K562 (cell line): ENCODE measurements around the gene SCYL3. TPM values are rescaled to one million over a fixed set of nuclear protein-coding genes. Genes with fewer than 3 reads are reported as not detected.

Source experiments
- BRF1 ChIP-seq: IDR thresholded peaks from 3 replicates; pipeline ENCODE4 v1.6.1; 2011; ENCODE audit warnings: borderline replicate concordance, mild to moderate bottlenecking; ENCODE audit not compliant: insufficient read length; ENCODE audit errors: extremely low read depth
- CBX5 ChIP-seq: IDR thresholded peaks from 2 replicates; pipeline ENCODE4 v1.6.1; 2014; ENCODE audit warnings: low read depth, borderline replicate concordance
- FOXK2 ChIP-seq, 2 experiments: fragments of 450-650 bp; IDR thresholded peaks in 1 of 2; conservative IDR thresholded peaks in 1 of 2; 2 replicates each; pipeline ENCODE4 v1.6.1; 2016; ENCODE audit warnings: low read depth in 2 of 2, mild to moderate bottlenecking in 1 of 2
- KAT8 ChIP-seq: fragments of 450-650 bp; IDR thresholded peaks from 2 replicates; pipeline ENCODE4 v1.6.1; 2016; ENCODE audit warnings: low read depth, mild to moderate bottlenecking
- MECOM ChIP-seq: fragments of 250-450 bp; sonication (Bioruptor Pico); IDR thresholded peaks from 2 replicates; pipeline ENCODE4 v1.8.0; 2022; ENCODE audit warnings: inconsistent platforms
- TAL1 ChIP-seq: fragments of 450-650 bp; IDR thresholded peaks from 2 replicates; pipeline ENCODE4 v1.6.1; 2016; ENCODE audit warnings: mild to moderate bottlenecking
- ZNF217 ChIP-seq: sonication (generic); formaldehyde crosslinking; IDR thresholded peaks from 2 replicates; pipeline ENCODE4 v1.8.0; 2022; ENCODE audit warnings: mild to moderate bottlenecking, missing genetic modification reagents
- ZNF766 ChIP-seq: fragments of 200-800 bp; sonication (Bioruptor generic); conservative IDR thresholded peaks from 2 replicates; pipeline ENCODE4 v1.6.1; 2016; ENCODE audit warnings: missing genetic modification characterization, missing compliant biosample characterization
- polyA plus RNA-seq, 8 experiments: library from polyadenylated mRNA; depleted of rRNA in 4 of 8; stranded (reverse) in 5 of 8; unstranded in 3 of 8; fragments of >200 nt; fragmentation: Nextera tagmentation in 2 of 8; fragmentation: Illumina TruSeq in 1 of 8; extraction: Ambion mirVana in 2 of 8; extraction: Trizol in 1 of 8; gene quantifications; 2 replicates each; pipeline versions ENCODE4 v1.2.1 to v1.2.3, GENCODE V29; 2011 to 2014; ENCODE audit warnings: inconsistent platforms in 1 of 8, missing spikeins in 1 of 8
- total RNA-seq, 7 experiments: library from RNA; depleted of rRNA in 6 of 7; stranded (reverse); fragments of >200 nt in 6 of 7; fragmentation: Illumina TruSeq in 2 of 7; extraction: Trizol in 2 of 7; gene quantifications; 2 replicates each; pipeline versions ENCODE4 v1.2.1 to v1.2.3, GENCODE V29; 2011 to 2021; ENCODE audit warnings: low replicate concordance in 1 of 7
- TF ChIP-seq, protein P1 (sequence below): fragments of 250-450 bp; sonication (Bioruptor Pico); IDR thresholded peaks from 2 replicates; pipeline ENCODE4 v1.8.0; 2021; ENCODE audit warnings: moderate library complexity, mild to moderate bottlenecking, inconsistent platforms
- TF ChIP-seq, protein P2 (sequence below), 2 experiments: fragments of 450-650 bp; formaldehyde crosslinking in 1 of 2; IDR thresholded peaks; 2 replicates each; pipeline versions ENCODE4 v1.4.0 to v1.6.1; 2014 to 2020; ENCODE audit warnings: mild to moderate bottlenecking in 2 of 2, borderline replicate concordance in 1 of 2, low read depth in 1 of 2
- TF ChIP-seq, protein P3 (sequence below): fragments of 250-450 bp; sonication (Bioruptor Pico); IDR thresholded peaks from 2 replicates; pipeline ENCODE4 v1.4.0; 2020; ENCODE audit warnings: mild to moderate bottlenecking, moderate library complexity, borderline replicate concordance

Gene SCYL3
- total and polyA plus RNA-seq, 9 of the 15 experiments (the other 6 are each of a cell fraction or from before 2014, with no cell fraction given) = 3.6 to 11.4 (median 7.1) TPM

DNA sequence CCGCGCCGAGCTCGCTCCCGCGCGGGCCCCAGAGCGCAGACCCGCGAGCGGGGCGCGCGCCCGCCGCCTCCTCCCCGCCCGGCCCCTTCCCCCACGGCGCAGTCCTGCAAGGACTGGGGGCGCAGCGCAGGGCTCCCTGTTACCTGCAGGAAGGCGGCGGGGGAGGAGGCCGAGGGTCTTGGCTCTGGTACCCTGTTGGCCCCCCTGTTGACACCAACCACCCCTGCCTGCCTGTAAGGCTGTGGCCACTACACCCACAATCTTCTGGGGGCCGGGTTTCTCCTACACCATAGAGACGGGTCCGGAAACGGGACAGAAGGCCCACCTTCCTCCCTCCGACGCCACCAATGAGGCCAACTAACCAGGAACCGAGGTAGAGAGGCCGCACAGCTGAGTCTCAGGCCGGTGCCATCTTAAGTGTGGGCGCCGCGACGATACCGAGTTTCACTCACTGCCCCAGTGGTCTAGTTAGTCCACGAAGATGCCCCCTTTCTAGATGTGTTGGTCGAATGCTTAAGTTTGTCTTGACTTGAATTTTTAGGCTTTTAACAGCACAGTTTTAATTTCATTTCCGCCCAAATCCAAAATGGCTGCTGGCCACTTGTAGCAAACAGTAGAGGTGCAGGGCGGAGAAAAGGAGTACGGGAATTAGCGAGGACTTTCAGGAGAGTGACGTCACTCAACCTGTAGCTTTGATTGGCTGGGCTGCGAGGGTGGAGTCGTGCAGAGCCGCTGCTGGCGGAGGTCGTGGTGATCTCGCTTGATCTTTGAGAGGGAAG, at the start of gene SCYL3 (continued):
- TF ChIP-seq, protein P1, sequence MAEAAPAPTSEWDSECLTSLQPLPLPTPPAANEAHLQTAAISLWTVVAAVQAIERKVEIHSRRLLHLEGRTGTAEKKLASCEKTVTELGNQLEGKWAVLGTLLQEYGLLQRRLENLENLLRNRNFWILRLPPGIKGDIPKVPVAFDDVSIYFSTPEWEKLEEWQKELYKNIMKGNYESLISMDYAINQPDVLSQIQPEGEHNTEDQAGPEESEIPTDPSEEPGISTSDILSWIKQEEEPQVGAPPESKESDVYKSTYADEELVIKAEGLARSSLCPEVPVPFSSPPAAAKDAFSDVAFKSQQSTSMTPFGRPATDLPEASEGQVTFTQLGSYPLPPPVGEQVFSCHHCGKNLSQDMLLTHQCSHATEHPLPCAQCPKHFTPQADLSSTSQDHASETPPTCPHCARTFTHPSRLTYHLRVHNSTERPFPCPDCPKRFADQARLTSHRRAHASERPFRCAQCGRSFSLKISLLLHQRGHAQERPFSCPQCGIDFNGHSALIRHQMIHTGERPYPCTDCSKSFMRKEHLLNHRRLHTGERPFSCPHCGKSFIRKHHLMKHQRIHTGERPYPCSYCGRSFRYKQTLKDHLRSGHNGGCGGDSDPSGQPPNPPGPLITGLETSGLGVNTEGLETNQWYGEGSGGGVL (CRISPR knock-in tag) = no peak
- TF ChIP-seq TAL1 = no peak
- TF ChIP-seq KAT8 = peak; percentile 80; the same call in 1 of the 2 replicates
- peak; percentile 97 for TF ChIP-seq ZNF766
- TF ChIP-seq MECOM (CRISPR knock-in tag) = no peak
- TF ChIP-seq BRF1 = no peak
- TF ChIP-seq FOXK2 (conservative IDR thresholded peaks at IDR 0.05 in 1 of 2, IDR thresholded peaks at IDR 0.05 in 1 of 2; ENCODE audit: low read depth in 2 of 2) = peak; percentile 82 to 88
- TF ChIP-seq, protein P2, sequence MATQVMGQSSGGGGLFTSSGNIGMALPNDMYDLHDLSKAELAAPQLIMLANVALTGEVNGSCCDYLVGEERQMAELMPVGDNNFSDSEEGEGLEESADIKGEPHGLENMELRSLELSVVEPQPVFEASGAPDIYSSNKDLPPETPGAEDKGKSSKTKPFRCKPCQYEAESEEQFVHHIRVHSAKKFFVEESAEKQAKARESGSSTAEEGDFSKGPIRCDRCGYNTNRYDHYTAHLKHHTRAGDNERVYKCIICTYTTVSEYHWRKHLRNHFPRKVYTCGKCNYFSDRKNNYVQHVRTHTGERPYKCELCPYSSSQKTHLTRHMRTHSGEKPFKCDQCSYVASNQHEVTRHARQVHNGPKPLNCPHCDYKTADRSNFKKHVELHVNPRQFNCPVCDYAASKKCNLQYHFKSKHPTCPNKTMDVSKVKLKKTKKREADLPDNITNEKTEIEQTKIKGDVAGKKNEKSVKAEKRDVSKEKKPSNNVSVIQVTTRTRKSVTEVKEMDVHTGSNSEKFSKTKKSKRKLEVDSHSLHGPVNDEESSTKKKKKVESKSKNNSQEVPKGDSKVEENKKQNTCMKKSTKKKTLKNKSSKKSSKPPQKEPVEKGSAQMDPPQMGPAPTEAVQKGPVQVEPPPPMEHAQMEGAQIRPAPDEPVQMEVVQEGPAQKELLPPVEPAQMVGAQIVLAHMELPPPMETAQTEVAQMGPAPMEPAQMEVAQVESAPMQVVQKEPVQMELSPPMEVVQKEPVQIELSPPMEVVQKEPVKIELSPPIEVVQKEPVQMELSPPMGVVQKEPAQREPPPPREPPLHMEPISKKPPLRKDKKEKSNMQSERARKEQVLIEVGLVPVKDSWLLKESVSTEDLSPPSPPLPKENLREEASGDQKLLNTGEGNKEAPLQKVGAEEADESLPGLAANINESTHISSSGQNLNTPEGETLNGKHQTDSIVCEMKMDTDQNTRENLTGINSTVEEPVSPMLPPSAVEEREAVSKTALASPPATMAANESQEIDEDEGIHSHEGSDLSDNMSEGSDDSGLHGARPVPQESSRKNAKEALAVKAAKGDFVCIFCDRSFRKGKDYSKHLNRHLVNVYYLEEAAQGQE (IDR thresholded peaks at IDR 0.05; ENCODE audit: borderline replicate concordance) = no peak
- TF ChIP-seq, protein P2 (CRISPR knock-in tag; IDR thresholded peaks at IDR 0.05; ENCODE audit: low read depth) = peak; percentile 58; the same call in 1 of the 2 replicates
- no peak for TF ChIP-seq ZNF217 (CRISPR knock-in tag)
- TF ChIP-seq, protein P3, sequence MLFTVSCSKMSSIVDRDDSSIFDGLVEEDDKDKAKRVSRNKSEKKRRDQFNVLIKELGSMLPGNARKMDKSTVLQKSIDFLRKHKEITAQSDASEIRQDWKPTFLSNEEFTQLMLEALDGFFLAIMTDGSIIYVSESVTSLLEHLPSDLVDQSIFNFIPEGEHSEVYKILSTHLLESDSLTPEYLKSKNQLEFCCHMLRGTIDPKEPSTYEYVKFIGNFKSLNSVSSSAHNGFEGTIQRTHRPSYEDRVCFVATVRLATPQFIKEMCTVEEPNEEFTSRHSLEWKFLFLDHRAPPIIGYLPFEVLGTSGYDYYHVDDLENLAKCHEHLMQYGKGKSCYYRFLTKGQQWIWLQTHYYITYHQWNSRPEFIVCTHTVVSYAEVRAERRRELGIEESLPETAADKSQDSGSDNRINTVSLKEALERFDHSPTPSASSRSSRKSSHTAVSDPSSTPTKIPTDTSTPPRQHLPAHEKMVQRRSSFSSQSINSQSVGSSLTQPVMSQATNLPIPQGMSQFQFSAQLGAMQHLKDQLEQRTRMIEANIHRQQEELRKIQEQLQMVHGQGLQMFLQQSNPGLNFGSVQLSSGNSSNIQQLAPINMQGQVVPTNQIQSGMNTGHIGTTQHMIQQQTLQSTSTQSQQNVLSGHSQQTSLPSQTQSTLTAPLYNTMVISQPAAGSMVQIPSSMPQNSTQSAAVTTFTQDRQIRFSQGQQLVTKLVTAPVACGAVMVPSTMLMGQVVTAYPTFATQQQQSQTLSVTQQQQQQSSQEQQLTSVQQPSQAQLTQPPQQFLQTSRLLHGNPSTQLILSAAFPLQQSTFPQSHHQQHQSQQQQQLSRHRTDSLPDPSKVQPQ = no peak
- no peak for TF ChIP-seq CBX5
